Kidney epithelial cell (primary cell): ENCODE data around the gene PACS2. TPM values are rescaled to one million over a fixed set of nuclear protein-coding genes. Genes with fewer than 3 reads are reported as not detected.

Experiments
- DNase-seq: peaks from one replicate; pipeline ENCODE4 v3.0.0-alpha.2; 2010; ENCODE audit warnings: low read depth
- H3K27me3 ChIP-seq: 2 replicates; pipeline ENCODE4 v1.6.0; 2011; ENCODE audit warnings: low read length; ENCODE audit not compliant: control insufficient read depth, insufficient read depth
- H3K36me3 ChIP-seq: 2 replicates; pipeline ENCODE4 v1.5.1; 2011; ENCODE audit warnings: low read length; ENCODE audit not compliant: control insufficient read depth, insufficient read depth
- H3K4me3 ChIP-seq: 2 replicates; pipeline ENCODE4 v1.5.1; 2011; ENCODE audit warnings: low read depth, mild to moderate bottlenecking, control low read depth, low read length
- total RNA-seq: library from RNA; depleted of rRNA; stranded (reverse); fragments of >200 nt; gene quantifications from 2 replicates; pipeline ENCODE4 v1.2.3, GENCODE V29; 2015
- TF ChIP-seq, protein P1 (sequence below): IDR thresholded peaks from 2 replicates; pipeline ENCODE4 v1.5.1; 2011; ENCODE audit warnings: mild to moderate bottlenecking, moderate library complexity, low read length, control low read depth, inconsistent platforms; ENCODE audit not compliant: insufficient read depth, poor library complexity, severe bottlenecking

Gene PACS2
- total RNA-seq, 1 donor from 2014 or later: 105 TPM

DNA sequence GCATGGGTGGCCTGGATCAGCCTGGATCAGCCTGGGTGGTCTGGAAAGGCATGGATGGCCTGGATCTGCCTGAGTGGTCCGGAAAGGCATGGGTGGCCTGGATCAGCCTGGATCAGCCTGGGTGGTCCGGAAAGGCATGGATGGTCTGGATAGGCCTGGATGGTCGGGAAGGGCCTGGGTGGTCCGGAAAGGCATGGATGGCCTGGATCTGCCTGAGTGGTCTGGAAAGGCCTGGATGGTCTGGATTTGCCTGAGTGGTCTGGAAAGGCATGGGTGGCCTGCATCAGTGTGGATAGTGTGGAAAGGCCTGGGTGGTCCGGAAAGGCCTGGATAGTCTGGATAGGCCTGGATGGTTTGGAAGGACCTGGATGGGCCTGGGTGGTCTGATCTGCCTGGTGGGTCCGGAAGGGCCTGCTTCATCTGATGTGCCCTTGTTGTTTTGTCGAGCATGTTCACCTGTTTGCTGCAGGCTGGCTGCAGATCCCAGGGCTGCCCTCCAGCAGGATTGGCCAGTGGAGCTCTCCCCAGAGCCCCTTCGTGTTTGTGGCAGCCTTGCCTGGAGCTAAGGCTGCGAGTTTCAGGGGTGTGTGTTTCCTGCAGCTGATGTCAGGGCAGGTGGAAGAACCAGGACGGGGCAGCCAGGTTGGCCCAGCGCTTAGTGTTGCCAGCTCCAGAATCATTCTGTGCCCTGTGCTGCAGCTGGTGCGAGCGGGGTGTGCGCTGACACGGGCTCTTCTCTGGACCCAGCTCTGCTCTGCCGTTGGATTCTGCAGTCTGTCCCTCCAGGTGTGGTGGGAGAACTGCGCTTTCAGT is 64.5 kb downstream of the PACS2 start:
- no peak for DNase-seq
- H3K4me3 ChIP-seq: no peak overlapping the region
- H3K27me3 ChIP-seq: no peaks in the 10 kb centered on the region
- no peaks in the 10 kb centered on the region for H3K36me3 ChIP-seq
- TF ChIP-seq, protein P1, sequence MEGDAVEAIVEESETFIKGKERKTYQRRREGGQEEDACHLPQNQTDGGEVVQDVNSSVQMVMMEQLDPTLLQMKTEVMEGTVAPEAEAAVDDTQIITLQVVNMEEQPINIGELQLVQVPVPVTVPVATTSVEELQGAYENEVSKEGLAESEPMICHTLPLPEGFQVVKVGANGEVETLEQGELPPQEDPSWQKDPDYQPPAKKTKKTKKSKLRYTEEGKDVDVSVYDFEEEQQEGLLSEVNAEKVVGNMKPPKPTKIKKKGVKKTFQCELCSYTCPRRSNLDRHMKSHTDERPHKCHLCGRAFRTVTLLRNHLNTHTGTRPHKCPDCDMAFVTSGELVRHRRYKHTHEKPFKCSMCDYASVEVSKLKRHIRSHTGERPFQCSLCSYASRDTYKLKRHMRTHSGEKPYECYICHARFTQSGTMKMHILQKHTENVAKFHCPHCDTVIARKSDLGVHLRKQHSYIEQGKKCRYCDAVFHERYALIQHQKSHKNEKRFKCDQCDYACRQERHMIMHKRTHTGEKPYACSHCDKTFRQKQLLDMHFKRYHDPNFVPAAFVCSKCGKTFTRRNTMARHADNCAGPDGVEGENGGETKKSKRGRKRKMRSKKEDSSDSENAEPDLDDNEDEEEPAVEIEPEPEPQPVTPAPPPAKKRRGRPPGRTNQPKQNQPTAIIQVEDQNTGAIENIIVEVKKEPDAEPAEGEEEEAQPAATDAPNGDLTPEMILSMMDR: no peak

GRCh38 chr14:105379946-105380345 is 65.4 kb downstream of the PACS2 start:
- no peaks in the 10 kb centered on the region for H3K27me3 ChIP-seq
- no peaks in the 10 kb centered on the region for H3K36me3 ChIP-seq
- no peak for DNase-seq
- TF ChIP-seq, protein P1: no peak
- H3K4me3 ChIP-seq: no peak overlapping the region

- DNase-seq: no peak
- Histone ChIP-seq H3K27me3 (no peaks in the 10 kb centered on the region), H3K36me3 (no peaks in the 10 kb centered on the region), H3K4me3 (no peak overlapping the region)
- TF ChIP-seq, protein P1: no peak
Observed at GRCh38 chr14:105380756-105381155, 66.2 kb downstream of the PACS2 start.

- TF ChIP-seq, protein P1: no peak
- Histone ChIP-seq H3K36me3 (no peaks in the 10 kb centered on the region), H3K27me3 (no peaks in the 10 kb centered on the region), H3K4me3 (no peak overlapping the region)
- no peak for DNase-seq
Observed at GRCh38 chr14:105381446-105382342, 67.1 kb downstream of the PACS2 start.

- H3K27me3 ChIP-seq: no peaks in the 10 kb centered on the region
- no peak for DNase-seq
- TF ChIP-seq, protein P1: no peak
- no peak overlapping the region for H3K4me3 ChIP-seq
- H3K36me3 ChIP-seq: no peaks in the 10 kb centered on the region
Observed at GRCh38 chr14:105382343-105383082, 68.0 kb downstream of the PACS2 start.
